22Rv1 (cell line): ENCODE data around the gene MSX2.

Experiments used
- ZFX ChIP-seq: fragments of 450-650 bp; IDR thresholded peaks from 2 replicates; pipeline ENCODE4 v1.6.1; 2017; ENCODE audit warnings: antibody characterized with exemption, borderline replicate concordance
- TF ChIP-seq, protein P1 (sequence below): fragments of 450-650 bp; IDR thresholded peaks from 2 replicates; pipeline ENCODE4 v1.5.1; 2017; ENCODE audit warnings: mild to moderate bottlenecking

DNA sequence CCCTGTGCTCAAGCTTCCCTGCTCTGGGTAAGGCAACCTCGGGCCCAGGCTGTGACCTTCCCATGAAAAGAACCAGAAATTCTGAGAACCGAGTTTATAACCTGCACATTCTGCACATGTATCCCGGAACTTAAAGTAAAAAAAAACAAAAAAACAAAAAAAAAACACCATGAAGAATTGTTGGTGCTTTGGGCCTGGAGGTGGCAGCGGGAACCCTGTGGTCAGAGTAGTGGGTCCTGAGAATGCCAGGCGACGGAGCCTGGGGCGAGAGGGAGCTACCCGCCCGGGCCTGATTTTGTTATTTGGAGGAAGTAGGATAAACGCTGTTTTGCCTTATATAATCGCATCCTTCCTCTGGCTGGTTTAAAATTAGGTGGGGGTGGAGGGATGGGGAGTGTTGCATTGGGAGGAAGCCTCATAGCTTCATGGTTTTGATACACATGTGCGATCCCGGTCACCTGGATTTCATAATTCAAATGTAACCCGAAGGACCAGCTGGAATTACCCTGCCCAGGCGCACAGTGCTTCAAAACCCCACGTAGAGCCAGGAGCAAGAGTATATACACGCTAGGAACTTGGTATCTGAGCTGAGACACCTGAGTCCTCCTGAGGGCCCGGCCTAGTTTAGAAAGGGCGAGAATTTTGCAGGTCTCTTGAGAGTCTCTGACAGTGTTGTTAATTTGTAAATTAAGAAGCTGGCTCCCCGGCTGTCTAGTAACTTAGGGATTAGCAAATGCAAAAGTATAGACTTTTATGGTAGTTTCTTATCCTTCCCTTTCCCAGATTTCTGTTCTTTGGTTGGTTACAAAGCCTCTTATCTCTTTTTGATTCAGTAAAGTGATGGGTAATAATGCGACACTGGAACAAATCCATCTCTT is 2.8 kb downstream of the MSX2 start:
- TF ChIP-seq, protein P1, sequence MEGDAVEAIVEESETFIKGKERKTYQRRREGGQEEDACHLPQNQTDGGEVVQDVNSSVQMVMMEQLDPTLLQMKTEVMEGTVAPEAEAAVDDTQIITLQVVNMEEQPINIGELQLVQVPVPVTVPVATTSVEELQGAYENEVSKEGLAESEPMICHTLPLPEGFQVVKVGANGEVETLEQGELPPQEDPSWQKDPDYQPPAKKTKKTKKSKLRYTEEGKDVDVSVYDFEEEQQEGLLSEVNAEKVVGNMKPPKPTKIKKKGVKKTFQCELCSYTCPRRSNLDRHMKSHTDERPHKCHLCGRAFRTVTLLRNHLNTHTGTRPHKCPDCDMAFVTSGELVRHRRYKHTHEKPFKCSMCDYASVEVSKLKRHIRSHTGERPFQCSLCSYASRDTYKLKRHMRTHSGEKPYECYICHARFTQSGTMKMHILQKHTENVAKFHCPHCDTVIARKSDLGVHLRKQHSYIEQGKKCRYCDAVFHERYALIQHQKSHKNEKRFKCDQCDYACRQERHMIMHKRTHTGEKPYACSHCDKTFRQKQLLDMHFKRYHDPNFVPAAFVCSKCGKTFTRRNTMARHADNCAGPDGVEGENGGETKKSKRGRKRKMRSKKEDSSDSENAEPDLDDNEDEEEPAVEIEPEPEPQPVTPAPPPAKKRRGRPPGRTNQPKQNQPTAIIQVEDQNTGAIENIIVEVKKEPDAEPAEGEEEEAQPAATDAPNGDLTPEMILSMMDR = no peak
- TF ChIP-seq ZFX = no peak
